Heart left ventricle (tissue), 16 donors: ENCODE data around the gene PIMREG. TPM values are rescaled to one million over a fixed set of nuclear protein-coding genes. Genes with fewer than 3 reads are reported as not detected.

Experiments
- ATAC-seq, 4 donors: fragments of 200-7000 bp; cut with Tn5 transposase; one replicate each; pipeline ENCODE4 v1.9.1; 2020 to 2022; ENCODE audit warnings: moderate library complexity in 4 of 4, mild to moderate bottlenecking in 3 of 4, moderate number of reproducible peaks in 1 of 4
- DNase-seq, 5 donors: peaks; one replicate each; pipeline ENCODE4 v3.0.0-alpha.2; 2020
- H3K27ac ChIP-seq, 12 donors: fragments of 200-600 bp; sonication (generic) in 4 of 12; one replicate each; pipeline versions ENCODE4 v1.5.0 to v1.8.0; 2016 to 2022; ENCODE audit warnings: mild to moderate bottlenecking in 2 of 12
- H3K27me3 ChIP-seq, 9 donors: fragments of 200-600 bp; sonication (generic) in 2 of 9; one replicate each; pipeline versions ENCODE4 v1.5.1 to v1.8.0; 2016 to 2022; ENCODE audit warnings: mild to moderate bottlenecking in 3 of 9
- H3K36me3 ChIP-seq, 9 donors: fragments of 200-600 bp; sonication (generic) in 2 of 9; one replicate each; pipeline versions ENCODE4 v1.5.0 to v1.8.0; 2018 to 2022; ENCODE audit warnings: mild to moderate bottlenecking in 2 of 9
- H3K4me1 ChIP-seq, 12 donors: fragments of 200-600 bp; sonication (generic) in 4 of 12; one replicate each; pipeline versions ENCODE4 v1.5.0 to v1.8.0; 2016 to 2022; ENCODE audit warnings: mild to moderate bottlenecking in 3 of 12
- H3K4me3 ChIP-seq, 12 donors: fragments of 200-600 bp; sonication (generic) in 4 of 12; one replicate each; pipeline versions ENCODE4 v1.5.0 to v1.8.0; 2017 to 2022; ENCODE audit warnings: mild to moderate bottlenecking in 9 of 12, moderate library complexity in 4 of 12
- H3K9me3 ChIP-seq, 12 donors: fragments of 200-600 bp; sonication (generic) in 4 of 12; one replicate each; pipeline versions ENCODE4 v1.5.0 to v1.8.0; 2016 to 2022; ENCODE audit warnings: mild to moderate bottlenecking in 1 of 12
- POLR2A ChIP-seq, 2 donors: fragments of 450-650 bp; IDR thresholded peaks; one replicate each; pipeline ENCODE4 v1.6.1; 2017; ENCODE audit warnings: antibody characterized with exemption in 2 of 2, mild to moderate bottlenecking in 2 of 2, moderate library complexity in 2 of 2
- WGBS, 4 donors: extraction: QIAGEN DNeasy Blood & Tissue Kit in 2 of 4; methylation state at CpG; one replicate each; pipeline versions ENCODE4 v1.1.5 to v1.1.7; 2013 to 2018; 5-methylcytosine and 5-hydroxymethylcytosine counted together
- intact Hi-C, 10 donors: fragments of 100-400 bp; cut with DNase I; formaldehyde crosslinking; loops; one replicate each; pipeline versions ENCODE4 v1.11.1 to v1.14.2; 2022
- polyA plus RNA-seq, 2 donors: library from polyadenylated mRNA; stranded (reverse); fragments of 200-250 nt; gene quantifications; one replicate each; pipeline ENCODE4 v1.2.3, GENCODE V29; 2013
- total RNA-seq, 9 donors: library from RNA; depleted of rRNA in 2 of 9; stranded (reverse); fragments of >200 nt in 2 of 9; fragmentation: NEBNext Ultra II Directional in 3 of 9; extraction: Animal tissue kit (Norgen Biotek cat#: 25700) in 3 of 9; gene quantifications; one replicate each; pipeline versions ENCODE4 v1.1.0 to v1.2.4, GENCODE V29; 2016 to 2023
- TF ChIP-seq, protein P1 (sequence below), 12 donors: fragments of 200-600 bp; sonication (generic) in 4 of 12; IDR thresholded peaks; one replicate each; pipeline versions ENCODE4 v1.5.0 to v1.8.0; 2018 to 2022; ENCODE audit warnings: antibody characterized with exemption in 12 of 12, mild to moderate bottlenecking in 5 of 12
- donor health status: ischemic (EF 13 %, LVEDD 7.1; RV severe dilation, severe dysfunction).
- donor health status: healthy with polysubstance abuse.
- donor health status: DM: no; HTN: yes; CAD: no.
- donor health status: DM: no; HTN: no; CAD: no.
- donor health status: ischemic (EF 25% LVEDD 6.9; RV normal size, moderate dysfunction).
- donor health status: ischemic (EF 25% LVEDD 5.7; RV mildly dilated, moderate dysfunction).
- donor health status: healthy.
- donor health status: DM: yes; HTN: yes; CAD: no.
- donor health status: ischemic (EF 35%, LVEDD 5.7; RV mildly dilated, moderate dysfunction).
- donor health status: nonischemic (EF 11% LVEDD 7.7; RV severe dilation, severe dysfunction).
- donor health status: DM: yes; HTN: yes; CAD: no.
- donor health status: PGD.
- donor health status: ischemic (EF 29% LVEDD 5.4; RV normal size, mild dysfunction).
- donor health status: nonischemic (EF 23%, LVEDD 6.1; RV moderate dilation, normal function).

The PIMREG gene
- total and polyA plus RNA-seq, 11 donors = 0.21 to 4.6 (median 0.62) TPM; not detected in 5

DNA sequence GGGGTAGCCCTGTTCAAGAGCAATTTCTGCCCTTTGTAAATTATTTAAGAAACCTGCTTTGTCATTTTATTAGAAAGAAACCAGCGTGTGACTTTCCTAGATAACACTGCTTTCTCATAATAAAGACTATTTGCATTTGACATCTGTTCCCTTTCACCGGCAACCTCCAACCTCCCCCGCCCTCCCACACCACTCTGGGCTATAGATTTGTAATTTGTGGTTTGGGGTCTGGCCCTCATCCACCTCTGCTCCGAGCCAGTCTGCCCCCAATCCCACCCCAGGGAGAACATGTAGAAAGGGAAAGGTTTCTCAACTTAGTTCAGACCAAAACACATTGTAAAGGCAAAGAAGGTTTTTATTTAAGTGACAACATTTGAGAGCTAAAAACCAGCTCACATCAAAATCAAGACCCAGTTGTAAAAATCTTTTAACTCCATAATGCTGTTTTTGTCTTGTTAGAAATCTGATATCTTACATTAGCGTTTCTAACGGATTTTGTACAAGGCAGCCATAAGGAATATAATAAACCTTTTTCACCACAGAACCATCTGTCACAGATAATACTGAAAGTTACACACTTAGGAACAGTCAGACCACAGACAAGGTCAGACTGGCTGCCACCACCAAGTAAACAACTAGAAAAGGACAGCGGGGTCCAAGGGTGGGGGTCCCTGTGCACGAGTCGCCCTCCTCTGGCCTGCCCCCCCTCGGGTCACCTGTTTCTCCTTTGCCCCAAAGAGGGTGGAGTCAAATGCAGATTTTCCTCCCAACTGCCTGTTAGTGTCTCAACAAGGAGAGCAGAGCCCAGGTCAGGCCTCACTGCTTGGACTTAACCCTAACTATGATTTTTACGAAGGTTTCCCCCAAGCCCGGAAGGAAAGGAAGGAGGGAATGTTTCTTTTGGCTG is 6.9 kb downstream of the PIMREG start:
- no peak overlapping the region for H3K4me3 ChIP-seq

DNA sequence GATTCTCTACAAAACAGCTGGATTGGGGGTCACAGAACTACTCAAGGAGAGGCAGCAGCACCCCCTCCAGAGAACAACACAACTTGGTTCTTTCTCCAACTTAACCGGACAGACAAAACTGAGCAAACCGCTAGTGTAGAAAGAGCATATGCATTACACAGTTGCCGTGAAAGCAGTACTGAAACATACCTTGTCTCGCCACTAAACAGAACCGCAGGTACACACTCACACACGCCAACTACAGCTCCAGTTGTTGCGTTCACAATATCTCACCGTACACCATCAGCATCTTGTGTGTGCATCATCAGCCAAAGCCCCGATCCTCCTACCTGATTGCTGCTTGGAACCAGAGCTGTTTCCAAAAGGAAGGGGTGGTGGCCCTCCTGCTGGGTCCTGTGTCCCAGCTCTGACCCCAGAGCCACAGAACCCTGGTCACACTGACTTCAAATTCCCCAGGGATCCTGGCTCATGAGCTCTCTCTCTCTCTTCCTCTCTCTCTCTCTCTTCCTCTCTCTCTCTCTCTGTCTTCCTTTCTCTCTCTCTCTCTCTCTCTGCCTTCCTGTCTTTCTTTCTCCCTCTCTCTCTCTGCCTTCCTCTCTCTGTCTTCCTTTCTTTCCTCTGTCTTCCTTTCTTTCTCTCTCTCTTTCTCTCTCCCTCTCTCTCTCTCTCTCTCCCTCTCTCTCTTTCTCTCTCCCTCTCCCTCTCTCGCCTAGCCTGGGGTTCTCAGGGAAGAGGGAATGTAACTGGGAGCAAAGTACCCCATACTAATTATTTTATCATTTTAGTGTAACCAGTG is 8.4 kb downstream of the PIMREG start:
- Histone ChIP-seq H3K4me1 (peaks cover 0 to 17% (median 4%) of the 10 kb centered on the region in 12 donors), H3K27ac (no peak overlapping the region), H3K36me3 (no peaks in the 10 kb centered on the region), H3K27me3 (peaks cover 0 to 17% (median 9%) of the 10 kb centered on the region in 9 donors), H3K9me3 (no peaks in the 10 kb centered on the region), H3K4me3 (no peak overlapping the region)
- intact Hi-C loops = no loop called here
- WGBS, 4 donors = 82 to 85% (median 84%) methylated on average over 10 of the region's 10 CpGs
- ATAC-seq (no peak), DNase-seq (peak in 1 of 5 donors; percentile 14)
- TF ChIP-seq, protein P1, sequence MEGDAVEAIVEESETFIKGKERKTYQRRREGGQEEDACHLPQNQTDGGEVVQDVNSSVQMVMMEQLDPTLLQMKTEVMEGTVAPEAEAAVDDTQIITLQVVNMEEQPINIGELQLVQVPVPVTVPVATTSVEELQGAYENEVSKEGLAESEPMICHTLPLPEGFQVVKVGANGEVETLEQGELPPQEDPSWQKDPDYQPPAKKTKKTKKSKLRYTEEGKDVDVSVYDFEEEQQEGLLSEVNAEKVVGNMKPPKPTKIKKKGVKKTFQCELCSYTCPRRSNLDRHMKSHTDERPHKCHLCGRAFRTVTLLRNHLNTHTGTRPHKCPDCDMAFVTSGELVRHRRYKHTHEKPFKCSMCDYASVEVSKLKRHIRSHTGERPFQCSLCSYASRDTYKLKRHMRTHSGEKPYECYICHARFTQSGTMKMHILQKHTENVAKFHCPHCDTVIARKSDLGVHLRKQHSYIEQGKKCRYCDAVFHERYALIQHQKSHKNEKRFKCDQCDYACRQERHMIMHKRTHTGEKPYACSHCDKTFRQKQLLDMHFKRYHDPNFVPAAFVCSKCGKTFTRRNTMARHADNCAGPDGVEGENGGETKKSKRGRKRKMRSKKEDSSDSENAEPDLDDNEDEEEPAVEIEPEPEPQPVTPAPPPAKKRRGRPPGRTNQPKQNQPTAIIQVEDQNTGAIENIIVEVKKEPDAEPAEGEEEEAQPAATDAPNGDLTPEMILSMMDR (IDR thresholded peaks at IDR 0.05) = no peak
- TF ChIP-seq POLR2A (IDR thresholded peaks at IDR 0.05) = no peak

More for the DNA sequence above, 6.9 kb downstream of the PIMREG start:
- DNase-seq (peak in 2 of 5 donors; percentile 5 to 8), ATAC-seq (no peak)
- WGBS, 4 donors = 56 to 66% (median 62%) methylated on average over 11 to 12 of the region's 12 CpGs
- TF ChIP-seq, protein P1 (IDR thresholded peaks at IDR 0.05) = no peak
- no peak for TF ChIP-seq POLR2A (IDR thresholded peaks at IDR 0.05)
- H3K27ac ChIP-seq = no peak overlapping the region
- H3K27me3 ChIP-seq = peaks cover 0 to 13% (median 7%) of the 10 kb centered on the region in 9 donors
- no peaks in the 10 kb centered on the region for H3K36me3 ChIP-seq
- intact Hi-C loops = no loop called here
- no peaks in the 10 kb centered on the region for H3K9me3 ChIP-seq
- H3K4me1 ChIP-seq = peaks cover 0 to 9% (median 4%) of the 10 kb centered on the region in 12 donors

DNA sequence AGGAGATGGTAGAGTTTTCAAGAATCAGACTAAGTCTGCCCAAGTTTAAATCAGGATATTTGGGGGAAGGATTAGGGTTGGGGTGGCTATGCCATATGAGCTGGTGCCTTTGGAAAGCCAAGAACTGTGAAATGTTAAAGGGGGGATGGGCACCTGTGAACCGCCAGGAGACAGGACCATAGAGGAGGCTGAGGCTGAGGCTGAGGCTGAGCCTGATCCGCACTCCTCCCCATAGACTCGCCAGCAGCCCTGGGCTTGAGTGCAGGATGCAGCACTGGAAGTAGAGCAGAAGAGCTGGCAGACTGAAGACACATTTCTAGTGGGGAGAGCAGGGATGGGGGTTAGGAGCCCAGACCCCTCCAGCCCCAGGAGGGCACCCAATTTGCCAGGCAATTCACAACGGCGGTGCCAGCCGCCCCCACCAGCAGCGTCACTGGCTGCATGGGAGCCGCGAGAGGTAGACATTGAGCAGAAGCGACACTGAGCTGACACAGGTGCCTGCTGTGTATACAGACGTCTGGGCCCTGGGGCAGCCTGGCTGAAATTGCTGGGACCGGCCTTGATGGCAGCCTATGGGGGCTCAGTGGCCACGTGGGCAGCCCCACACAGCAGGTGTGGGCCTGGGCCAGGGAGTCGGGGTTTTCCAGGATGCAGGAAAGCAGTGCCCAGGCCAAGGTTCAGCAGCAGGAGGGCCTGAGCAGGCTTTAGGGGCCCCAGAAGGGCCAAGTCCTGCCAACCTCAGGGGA is 9.2 kb downstream of the PIMREG start:
- no peaks in the 10 kb centered on the region for H3K36me3 ChIP-seq
- peak in 3 of 5 donors; percentile 13 to 20 (median 14) for DNase-seq
- H3K27me3 ChIP-seq = peaks cover 0 to 17% (median 9%) of the 10 kb centered on the region in 9 donors
- 73 to 80% (median 75%) methylated on average over 14 of the region's 14 CpGs for WGBS, 4 donors
- peaks cover 0 to 17% (median 4%) of the 10 kb centered on the region in 12 donors for H3K4me1 ChIP-seq
- intact Hi-C loops = no loop called here
- H3K27ac ChIP-seq = no peak overlapping the region
- no peak overlapping the region for H3K4me3 ChIP-seq
- ATAC-seq = no peak
- no peaks in the 10 kb centered on the region for H3K9me3 ChIP-seq
- TF ChIP-seq, protein P1 (IDR thresholded peaks at IDR 0.05) = no peak
- TF ChIP-seq POLR2A (IDR thresholded peaks at IDR 0.05) = no peak
